Placental epithelial cell (primary cell): Measurements from ENCODE around the gene HBD. TPM values are rescaled to one million over a fixed set of nuclear protein-coding genes. Genes with fewer than 3 reads are reported as not detected.

ENCODE experiments used
- total RNA-seq: library from RNA; depleted of rRNA; stranded (reverse); fragments of >200 nt; gene quantifications from 2 replicates; pipeline ENCODE4 v1.2.3, GENCODE V29; 2012

Gene HBD
- total RNA-seq, result not detected in 2 replicates

GRCh38 chr11:5234381-5234834 is at the start of gene HBD:
HBD (minus strand) TSS chr11:5234483; CDS start chr11:5234433, 50 bp downstream.

DNA sequence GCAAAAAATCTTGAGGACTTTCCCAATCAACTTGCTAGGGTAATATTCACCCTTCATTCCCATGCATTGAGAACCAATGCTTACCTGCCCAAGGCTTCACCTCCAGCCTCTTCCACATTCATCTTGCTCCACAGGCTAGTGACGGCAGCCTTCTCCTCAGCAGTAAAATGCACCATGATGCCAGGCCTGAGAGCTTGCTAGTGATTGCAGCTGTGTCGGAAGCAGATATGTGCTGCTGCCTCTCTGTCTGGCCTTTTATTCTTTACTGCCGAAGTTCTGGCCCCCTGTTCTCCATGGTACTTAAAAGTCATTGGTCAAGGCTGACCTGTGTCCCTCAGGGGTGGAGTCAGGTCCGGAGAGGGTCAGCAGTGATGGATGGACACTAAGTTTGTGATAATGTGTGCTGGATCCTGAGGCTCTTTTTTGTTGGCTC is 35.4 kb upstream of the HBD start, which contains the start of gene HBE1:
HBE1 (minus strand) TSS at position 231 of the 433 bp plus-strand sequence; CDS start at position 176, 55 bp downstream.

DNA sequence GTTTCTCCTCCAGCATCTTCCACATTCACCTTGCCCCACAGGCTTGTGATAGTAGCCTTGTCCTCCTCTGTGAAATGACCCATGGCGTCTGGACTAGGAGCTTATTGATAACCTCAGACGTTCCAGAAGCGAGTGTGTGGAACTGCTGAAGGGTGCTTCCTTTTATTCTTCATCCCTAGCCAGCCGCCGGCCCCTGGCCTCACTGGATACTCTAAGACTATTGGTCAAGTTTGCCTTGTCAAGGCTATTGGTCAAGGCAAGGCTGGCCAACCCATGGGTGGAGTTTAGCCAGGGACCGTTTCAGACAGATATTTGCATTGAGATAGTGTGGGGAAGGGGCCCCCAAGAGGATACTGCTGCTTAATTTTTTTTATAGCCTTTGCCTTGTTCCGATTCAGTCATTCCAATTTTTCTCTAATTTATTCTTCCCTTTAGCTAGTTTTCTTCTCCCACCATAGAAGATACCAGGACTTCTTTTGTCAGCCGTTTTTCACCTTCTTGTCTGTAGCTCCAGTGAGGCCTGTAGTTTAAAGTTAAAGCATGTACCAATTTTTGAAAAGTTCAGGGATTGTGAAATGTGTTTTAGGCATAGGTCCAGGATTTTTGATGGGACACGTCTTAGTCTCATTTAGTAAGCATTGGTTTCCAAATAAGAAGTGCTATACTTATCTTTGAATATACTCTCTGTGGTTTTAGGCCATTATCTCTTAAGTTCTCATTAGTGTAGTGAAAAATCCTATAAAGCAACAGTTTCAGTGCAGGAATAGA is 20.5 kb upstream of the HBD start, which contains the start of gene HBG2:
HBG2 (minus strand) TSS at position 136 of the 768 bp plus-strand sequence; CDS start at position 83, 53 bp downstream.

DNA sequence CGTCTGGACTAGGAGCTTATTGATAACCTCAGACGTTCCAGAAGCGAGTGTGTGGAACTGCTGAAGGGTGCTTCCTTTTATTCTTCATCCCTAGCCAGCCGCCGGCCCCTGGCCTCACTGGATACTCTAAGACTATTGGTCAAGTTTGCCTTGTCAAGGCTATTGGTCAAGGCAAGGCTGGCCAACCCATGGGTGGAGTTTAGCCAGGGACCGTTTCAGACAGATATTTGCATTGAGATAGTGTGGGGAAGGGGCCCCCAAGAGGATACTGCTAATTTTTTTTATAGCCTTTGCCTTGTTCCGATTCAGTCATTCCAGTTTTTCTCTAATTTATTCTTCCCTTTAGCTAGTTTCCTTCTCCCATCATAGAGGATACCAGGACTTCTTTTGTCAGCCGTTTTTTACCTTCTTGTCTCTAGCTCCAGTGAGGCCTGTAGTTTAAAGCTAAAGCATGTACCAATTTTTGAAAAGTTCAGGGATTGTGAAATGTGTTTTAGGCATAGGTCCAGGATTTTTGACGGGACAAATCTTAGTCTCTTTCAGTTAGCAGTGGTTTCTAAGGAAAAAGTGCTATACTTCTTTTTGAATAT is 15.6 kb upstream of the HBD start, which contains the start of gene HBG1:
HBG1 (minus strand) TSS at position 51 of the 590 bp plus-strand sequence. CDS start 53 bp downstream, outside the sequence.

DNA sequence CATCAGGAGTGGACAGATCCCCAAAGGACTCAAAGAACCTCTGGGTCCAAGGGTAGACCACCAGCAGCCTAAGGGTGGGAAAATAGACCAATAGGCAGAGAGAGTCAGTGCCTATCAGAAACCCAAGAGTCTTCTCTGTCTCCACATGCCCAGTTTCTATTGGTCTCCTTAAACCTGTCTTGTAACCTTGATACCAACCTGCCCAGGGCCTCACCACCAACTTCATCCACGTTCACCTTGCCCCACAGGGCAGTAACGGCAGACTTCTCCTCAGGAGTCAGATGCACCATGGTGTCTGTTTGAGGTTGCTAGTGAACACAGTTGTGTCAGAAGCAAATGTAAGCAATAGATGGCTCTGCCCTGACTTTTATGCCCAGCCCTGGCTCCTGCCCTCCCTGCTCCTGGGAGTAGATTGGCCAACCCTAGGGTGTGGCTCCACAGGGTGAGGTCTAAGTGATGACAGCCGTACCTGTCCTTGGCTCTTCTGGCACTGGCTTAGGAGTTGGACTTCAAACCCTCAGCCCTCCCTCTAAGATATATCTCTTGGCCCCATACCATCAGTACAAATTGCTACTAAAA is 7.5 kb downstream of the HBD start, which contains the start of gene HBB:
HBB (minus strand) TSS at position 340 of the 579 bp plus-strand sequence; CDS start at position 290, 50 bp downstream.

DNA sequence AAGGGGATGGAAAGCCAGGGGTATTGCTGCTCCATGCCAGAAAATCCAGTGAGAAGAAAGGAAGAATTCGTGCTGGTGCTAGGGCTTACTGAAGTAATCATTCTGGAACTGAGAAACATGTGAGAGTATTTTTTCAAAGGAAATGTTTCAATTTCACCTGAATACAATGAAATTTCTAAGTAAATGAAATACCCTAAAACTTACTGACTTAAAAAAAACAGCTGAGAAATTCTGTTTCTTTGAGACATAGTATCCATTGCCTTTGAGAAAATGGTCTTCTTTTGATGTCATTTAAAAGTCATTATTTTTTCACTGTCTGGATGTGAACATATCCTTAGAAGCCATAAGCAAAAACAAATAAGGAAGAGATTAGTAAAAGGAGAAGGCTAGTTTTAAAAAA is 33.7 kb downstream of the HBD start, which contains the start of gene OR51V1:
OR51V1 (minus strand) TSS at position 101 of the 400 bp plus-strand sequence; CDS start at position 101, 0 bp downstream.

Other genes with a start within 250 kb of the HBD start
- gene OR51L1, start 239.6 kb downstream of the HBD start, total RNA-seq, result not detected in 2 replicates
- gene OR52J3, start 188.0 kb downstream of the HBD start, total RNA-seq, result not detected in 2 replicates
- not detected in 2 replicates for gene OR52E2, start 174.9 kb downstream of the HBD start, total RNA-seq
- gene OR52E1, start 164.9 kb downstream of the HBD start, total RNA-seq, result not detected in 2 replicates
- not detected in 2 replicates for gene OR52A5, start 96.1 kb downstream of the HBD start, total RNA-seq
- not detected in 2 replicates for gene OR52A1, start 79.7 kb downstream of the HBD start, total RNA-seq
- not detected in 2 replicates for gene OR51V1, start 33.8 kb downstream of the HBD start, total RNA-seq
- not detected in 2 replicates for gene HBB, start 7.4 kb downstream of the HBD start, total RNA-seq
- not detected in 2 replicates for gene HBG1, start 15.4 kb upstream of the HBD start, total RNA-seq
- not detected in 2 replicates for gene HBG2, start 20.3 kb upstream of the HBD start, total RNA-seq
- 0.39 TPM in 1 of 2 replicates, not detected in the other for gene HBE1, start 35.5 kb upstream of the HBD start, total RNA-seq
- not detected in 2 replicates for gene OR51B4, start 67.5 kb upstream of the HBD start, total RNA-seq
- gene OR51B2, start 89.8 kb upstream of the HBD start, total RNA-seq, result not detected in 2 replicates
- 0.22 TPM in 1 of 2 replicates, not detected in the other for gene OR51B5, start 109.0 kb upstream of the HBD start, total RNA-seq
- not detected in 2 replicates for gene OR51B6, start 117.0 kb upstream of the HBD start, total RNA-seq
- gene OR51M1, start 149.3 kb upstream of the HBD start, total RNA-seq, result not detected in 2 replicates
- gene OR51Q1, start 187.6 kb upstream of the HBD start, total RNA-seq, result not detected in 2 replicates
- gene OR51I1, start 207.0 kb upstream of the HBD start, total RNA-seq, result not detected in 2 replicates
- gene OR51I2, start 214.8 kb upstream of the HBD start, total RNA-seq, result not detected in 2 replicates